ENCODE data around the gene ARNT2.
A peak's percentile ranks its signal among the peaks of the same experiment; 100 is the strongest.

ARNT2 gene

DNA sequence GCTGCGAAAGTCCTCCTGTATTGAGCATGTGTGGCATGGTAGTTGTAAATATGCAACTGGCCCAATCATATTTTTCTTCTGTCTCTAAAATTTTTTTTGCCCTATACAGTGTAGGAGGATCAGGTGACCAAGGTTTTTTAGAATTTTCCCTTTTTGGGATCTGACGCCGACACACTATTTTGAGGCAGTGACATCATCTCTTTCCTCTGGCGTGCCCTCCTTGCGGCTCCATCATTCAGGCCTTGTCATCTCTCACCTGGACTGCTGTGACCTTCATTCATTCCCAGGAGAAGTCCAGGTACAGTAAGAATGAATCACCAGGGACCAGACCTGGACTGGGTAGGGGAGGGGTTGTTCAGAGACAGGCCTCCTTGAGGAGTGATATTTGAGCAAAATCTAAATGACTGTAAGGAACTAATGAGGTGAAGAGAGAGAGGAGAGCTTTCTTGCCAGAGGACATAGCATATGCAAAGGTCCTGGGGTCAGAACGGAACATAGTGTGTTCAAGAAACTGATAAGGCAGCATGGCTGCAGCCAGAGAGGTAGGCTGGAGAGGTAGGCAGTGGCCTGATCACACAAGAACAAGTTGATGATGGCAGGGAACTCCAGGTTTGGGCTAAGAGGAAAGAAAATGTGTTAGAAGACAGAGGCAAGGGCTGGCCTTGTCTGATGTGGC, 38.7 kb downstream of the ARNT2 start:
- no peak for DNase-seq

GRCh38 chr15:80444680-80445251, 40.6 kb downstream of the ARNT2 start:
- DNase-seq: no peak

DNA sequence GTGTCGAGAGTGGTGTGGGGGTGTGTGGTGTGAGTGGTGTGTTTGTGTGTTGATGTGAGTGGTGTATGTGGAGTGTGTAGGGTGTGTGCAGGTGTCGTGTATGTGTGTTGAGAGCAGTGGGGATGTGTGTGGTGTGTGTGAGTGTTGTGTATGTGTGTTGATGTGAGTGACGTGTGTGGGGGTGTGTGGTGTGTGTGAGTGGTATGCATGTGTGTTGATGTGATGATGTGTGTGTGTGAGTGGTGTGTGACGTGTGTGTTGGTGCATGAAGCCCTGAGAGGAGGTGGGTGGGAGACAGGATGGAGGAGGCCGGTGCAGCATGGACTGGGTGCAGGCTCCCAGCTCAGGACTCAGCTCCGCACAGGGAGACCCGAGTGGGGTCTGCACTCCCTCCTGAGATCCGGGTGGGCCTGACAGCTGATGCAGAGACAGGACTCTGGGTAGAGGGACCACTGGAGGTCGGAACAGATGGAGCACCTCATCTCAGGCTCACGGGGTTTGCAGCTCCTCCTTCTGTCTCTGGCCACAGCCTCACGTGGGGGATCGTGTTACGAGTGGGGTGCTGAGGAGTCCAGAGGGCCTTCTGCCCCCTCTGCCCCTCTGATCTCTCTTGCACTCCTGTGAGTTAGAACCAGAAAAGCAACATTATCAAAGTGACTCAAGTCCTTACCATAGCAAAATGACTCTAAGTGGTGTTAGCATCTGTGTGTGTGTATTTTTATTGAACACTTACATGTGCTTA, 41.3 kb downstream of the ARNT2 start:
- no peak for DNase-seq

DNA sequence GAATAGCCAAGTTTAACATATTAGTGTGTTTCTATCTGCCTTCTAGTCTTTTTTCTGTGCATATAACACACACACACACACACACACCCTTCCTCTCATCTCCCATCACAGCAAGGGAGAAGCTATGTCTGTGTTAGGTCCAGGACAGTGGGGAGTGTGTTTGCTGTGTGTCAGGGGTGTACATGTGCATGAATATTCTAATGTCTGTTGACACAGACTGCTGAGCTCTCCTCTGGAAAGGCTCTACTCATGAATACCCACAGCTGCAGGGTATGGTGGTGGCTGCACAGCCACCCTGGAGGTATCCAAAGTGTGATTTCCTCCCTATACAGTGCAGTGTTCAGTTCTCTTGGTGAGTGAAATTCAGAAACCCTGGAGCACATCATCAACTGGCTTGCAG, 42.9 kb downstream of the ARNT2 start:
- DNase-seq: no peak

DNA sequence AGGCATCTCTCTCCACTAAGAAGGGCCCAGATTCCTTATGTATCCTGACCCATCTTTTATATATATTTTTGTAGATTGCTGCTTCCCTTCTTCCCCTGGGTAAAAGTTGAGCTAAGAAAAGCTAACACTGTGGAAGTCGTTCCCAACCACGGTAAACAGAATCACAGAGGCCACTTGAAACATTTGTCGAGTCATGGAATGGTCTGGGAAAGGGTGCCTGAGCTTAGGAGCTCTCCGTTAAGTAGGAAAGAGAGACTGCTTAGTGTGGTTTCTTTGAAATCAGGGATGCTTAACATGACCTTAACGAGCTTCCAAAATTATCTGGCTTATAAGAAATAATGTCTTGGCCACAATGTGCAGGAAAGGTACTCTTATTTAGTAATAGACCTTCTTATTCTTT, 45.6 kb downstream of the ARNT2 start:
- no peak for DNase-seq

- DNase-seq: no peak
These were observed 46.7 kb downstream of the ARNT2 start for GRCh38 chr15:80450811-80451321.

DNA sequence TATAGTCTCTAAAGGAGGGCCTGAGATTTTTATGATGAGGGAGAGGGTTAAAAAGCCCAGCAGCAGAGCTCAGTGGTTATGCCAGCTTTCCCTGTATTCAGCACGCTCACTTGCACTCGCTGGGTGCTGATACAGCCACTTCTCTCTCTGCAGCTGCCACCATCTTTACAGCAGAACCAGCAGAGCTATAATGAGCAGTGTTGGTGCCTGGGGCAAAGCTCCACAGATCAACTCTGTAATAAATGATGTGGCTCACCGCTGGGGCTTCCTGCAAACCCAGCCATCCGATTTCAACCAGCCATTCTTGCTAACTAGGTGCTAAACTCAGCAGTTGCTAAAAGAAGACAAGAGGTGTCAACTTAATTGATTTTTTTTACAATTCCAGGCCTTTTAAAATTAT, 48.0 kb downstream of the ARNT2 start:
- DNase-seq: no peak

DNA sequence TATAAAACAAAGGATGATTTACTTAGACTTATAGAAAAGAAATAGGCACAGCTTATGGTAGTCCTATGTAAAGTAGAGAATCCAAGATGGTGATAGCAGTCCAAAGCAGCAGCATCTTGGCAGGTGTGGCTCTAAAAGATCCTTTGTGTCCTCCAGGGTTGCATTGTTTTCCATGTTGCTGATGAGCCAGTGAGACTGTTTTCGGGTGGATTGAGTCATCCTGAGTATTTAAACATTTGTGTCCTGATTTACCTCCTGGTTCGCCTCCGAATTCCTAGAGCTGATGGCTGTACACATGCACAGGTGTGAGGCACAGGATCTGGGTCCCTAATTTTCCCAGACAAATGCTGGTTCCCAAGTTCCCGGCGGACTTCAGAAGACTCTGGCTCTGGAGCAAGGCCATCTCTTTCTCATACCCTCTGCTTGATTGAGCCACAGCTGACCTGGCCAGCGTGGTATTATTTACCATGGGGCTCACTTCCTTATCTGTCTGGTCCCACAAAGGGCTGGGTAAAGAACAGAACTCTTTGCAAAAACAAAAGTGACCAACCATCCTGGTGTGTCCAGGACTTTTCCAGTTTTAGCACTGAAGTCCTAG, 51.0 kb downstream of the ARNT2 start:
- no peak for DNase-seq

DNA sequence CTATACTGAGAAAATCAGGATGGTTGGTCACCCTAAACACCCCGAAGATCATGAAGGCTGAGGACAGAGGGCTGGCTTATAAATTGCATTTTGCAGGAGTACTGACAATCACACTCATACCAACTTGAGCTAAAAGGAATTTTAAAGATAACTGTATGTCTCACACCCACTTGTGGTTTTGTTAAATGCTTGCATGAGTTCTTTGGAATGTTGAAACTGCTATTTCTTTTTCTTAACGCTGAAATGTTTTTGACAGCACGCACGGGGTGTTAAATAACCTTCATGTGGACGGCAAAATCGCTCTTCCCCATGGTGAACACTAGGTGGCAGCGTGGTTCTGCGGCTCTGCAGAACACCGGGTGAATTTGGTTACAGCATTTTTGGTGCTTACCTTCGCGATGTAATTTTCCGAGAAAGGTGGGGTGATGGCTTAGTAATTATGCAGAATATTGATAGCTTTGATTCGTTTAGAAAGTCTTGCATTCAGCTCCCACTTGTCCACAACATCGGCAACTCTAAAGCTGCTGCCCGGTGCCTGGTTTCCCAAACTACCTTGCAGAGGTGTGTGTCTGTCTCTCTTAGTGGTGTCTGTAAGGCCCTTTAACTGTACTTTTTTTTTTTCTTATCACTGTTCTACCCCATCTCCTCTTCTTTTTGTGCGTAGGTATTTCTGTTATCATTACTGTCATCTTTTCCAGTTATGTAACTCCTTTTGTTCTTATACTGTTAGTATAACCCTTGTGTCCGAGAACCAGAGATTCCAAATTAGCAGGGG, 51.7 kb downstream of the ARNT2 start:
- peak; percentile 7 to 20 (median 14) for DNase-seq

- no peak for DNase-seq
These were observed 52.6 kb downstream of the ARNT2 start for GRCh38 chr15:80456517-80457492.

DNA sequence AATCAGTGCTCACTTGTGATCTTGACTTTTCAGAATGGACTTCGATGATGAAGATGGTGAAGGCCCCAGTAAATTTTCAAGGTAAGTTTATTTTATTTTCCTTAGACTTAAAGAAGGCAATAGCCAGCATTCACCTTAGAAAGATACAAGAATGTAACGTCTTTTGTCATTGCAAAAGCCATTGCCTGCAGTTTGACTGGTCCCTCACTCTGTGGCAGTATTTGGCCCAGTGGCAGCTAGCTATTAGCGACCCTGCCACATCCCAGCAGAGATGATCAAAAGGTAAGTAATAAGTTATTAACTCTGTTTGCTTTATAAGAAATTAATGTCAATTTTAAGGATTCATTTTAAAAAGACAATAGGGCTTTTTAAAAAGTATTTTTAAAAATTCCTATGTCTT, 53.7 kb downstream of the ARNT2 start:
- no peak for DNase-seq

- DNase-seq: no peak
These were observed 54.4 kb downstream of the ARNT2 start for GRCh38 chr15:80458580-80458979.

DNA sequence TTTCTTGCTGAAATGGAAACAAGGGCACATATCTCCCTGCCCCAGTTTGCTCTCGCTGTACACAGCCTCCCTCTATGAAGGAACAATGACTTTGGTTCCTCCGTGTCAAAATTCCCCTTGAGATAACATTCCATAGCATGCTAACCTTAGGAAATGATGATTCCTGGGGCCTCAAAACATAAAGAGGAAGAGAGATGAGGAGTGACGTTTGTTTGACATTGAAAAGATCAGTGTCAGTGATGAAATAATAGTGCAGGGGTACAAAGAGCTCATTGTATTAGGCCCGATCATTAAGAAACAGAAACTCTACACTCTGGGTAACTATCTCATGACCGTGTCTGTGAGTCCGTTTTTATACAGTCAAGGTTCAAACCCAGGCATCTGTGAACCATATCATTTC, 55.2 kb downstream of the ARNT2 start:
- DNase-seq: no peak

GRCh38 chr15:80459818-80460217, 55.6 kb downstream of the ARNT2 start:
- DNase-seq: no peak

DNA sequence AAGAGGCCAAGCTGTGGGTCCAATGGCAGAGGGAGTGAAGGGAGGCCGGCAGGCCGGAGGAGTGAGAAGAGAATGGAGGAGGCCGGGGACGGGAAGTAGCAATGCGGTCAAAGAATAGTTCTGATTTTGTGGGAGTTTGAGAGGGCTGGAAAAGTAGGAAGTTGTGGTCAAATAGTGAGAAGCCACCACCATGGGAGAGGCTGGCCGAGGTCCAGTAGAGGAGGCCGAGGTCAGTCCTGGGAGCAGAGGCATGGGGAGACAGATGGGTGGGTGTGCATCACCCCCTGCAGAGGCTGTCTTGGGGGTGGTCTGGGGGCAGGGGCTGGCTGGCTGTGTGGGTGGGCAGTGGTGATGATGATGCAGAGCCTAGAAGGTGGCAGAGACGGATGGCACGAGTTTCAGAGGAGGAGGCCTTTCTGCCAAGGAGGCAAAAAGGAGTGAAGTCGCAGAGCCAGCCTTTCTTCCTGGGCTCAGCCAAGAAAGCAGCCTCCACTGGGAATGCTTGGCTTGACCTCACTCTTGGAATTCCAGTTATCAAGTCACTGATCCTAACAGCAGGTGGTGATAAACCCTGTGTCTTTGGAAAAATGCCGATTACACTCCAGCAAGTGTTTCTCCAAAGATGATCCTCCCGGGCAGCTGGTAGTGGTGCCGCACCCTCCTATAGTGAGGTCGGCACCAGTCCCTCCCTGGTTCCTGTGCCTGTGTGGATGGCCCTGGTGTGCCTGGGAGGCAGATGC, 57.3 kb downstream of the ARNT2 start:
- DNase-seq: no peak

- DNase-seq: no peak
These were observed 57.9 kb downstream of the ARNT2 start for GRCh38 chr15:80462111-80462510.

GRCh38 chr15:80462836-80463512, 58.8 kb downstream of the ARNT2 start:
- no peak for DNase-seq

GRCh38 chr15:80464951-80465625, 60.9 kb downstream of the ARNT2 start:
- no peak for DNase-seq

GRCh38 chr15:80465626-80466005, 61.4 kb downstream of the ARNT2 start:
- DNase-seq: no peak

DNA sequence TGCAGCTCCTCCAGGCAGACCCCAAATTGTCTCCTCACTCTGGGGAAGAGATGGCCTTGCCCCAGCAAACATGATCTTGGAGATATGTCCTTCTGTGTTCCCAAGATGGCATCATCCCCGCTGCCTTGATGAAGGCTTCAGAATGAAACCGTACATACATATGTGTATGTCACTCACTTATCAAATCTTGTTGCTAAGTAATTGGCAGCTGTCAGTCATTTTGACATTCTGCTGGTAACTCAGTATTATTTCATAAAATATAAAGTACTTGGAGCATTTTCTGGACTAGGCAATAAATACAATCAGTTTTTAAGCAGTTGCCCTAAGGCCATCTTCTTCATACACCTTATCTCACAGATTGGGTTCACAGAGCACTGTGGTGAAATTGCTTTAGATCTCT, 62.4 kb downstream of the ARNT2 start:
- no peak for DNase-seq
